PC-9 (cell line): ENCODE data around the gene DIAPH2. TPM values are rescaled to one million over a fixed set of nuclear protein-coding genes. Genes with fewer than 3 reads are reported as not detected.

ENCODE experiments used
- BruUV-seq: library from RNA; stranded (reverse); fragments of 400-500 nt; replicated peaks from 2 replicates; lab custom pipeline; 2021; lab: Mats Ljungman, UMichigan
- CTCF ChIA-PET: fragments of 300-600 bp; sonication (Branson Sonifier 250); formaldehyde crosslinking; loops from one replicate; lab custom pipeline; 2022; ENCODE audit warnings: antibody characterized with exemption; lab: Charles Lee
- POLR2A ChIA-PET: fragments of 300-600 bp; sonication (Branson Sonifier 250); formaldehyde crosslinking; loops from one replicate; lab custom pipeline; 2022; ENCODE audit warnings: antibody characterized with exemption; ENCODE audit not compliant: unreplicated experiment; lab: Charles Lee
- DNase-seq, 2 experiments: peaks; one replicate each; pipeline versions ENCODE4 v3.0.0 to v3.0.0-alpha.2; 2015 to 2022; ENCODE audit warnings: mixed read lengths in 1 of 2
- H2AFZ ChIP-seq: fragments of 200-600 bp; sonication (generic); 2 replicates; pipeline ENCODE4 v1.8.1; 2017; ENCODE audit warnings: antibody characterized with exemption
- H3F3A ChIP-seq: fragments of 200-600 bp; sonication (generic); 2 replicates; pipeline ENCODE4 v1.8.1; 2017; ENCODE audit warnings: antibody characterized with exemption, mild to moderate bottlenecking, low read depth; ENCODE audit not compliant: insufficient read depth
- H3K27ac ChIP-seq: fragments of 200-600 bp; sonication (generic); 2 replicates; pipeline ENCODE4 v1.6.1; 2016; ENCODE audit warnings: mixed run types
- H3K27me3 ChIP-seq: fragments of 200-600 bp; sonication (generic); 2 replicates; pipeline ENCODE4 v1.6.1; 2016; ENCODE audit warnings: low read depth, mixed run types; ENCODE audit not compliant: insufficient read depth
- H3K36me3 ChIP-seq: fragments of 200-600 bp; sonication (generic); 2 replicates; pipeline ENCODE4 v1.6.1; 2016; ENCODE audit warnings: low read depth, mixed run types
- H3K4me1 ChIP-seq: fragments of 200-600 bp; sonication (generic); replicated peaks from 2 replicates; pipeline ENCODE4 v1.6.1; 2016; ENCODE audit warnings: mixed run types; ENCODE audit not compliant: insufficient read depth
- H3K4me2 ChIP-seq: fragments of 200-600 bp; sonication (generic); 2 replicates; pipeline ENCODE4 v1.6.1; 2017; ENCODE audit warnings: mixed run types
- H3K4me3 ChIP-seq: fragments of 200-600 bp; sonication (generic); 2 replicates; pipeline ENCODE4 v1.6.1; 2016; ENCODE audit warnings: mixed run types
- H3K79me2 ChIP-seq: fragments of 200-600 bp; sonication (generic); 2 replicates; pipeline ENCODE4 v1.6.1; 2017; ENCODE audit warnings: low read depth, mixed run types
- H3K9me2 ChIP-seq: fragments of 200-600 bp; sonication (generic); 2 replicates; pipeline ENCODE4 v1.8.1; 2017; ENCODE audit warnings: mild to moderate bottlenecking; ENCODE audit not compliant: insufficient read depth
- H3K9me3 ChIP-seq: fragments of 200-600 bp; sonication (generic); 2 replicates; pipeline ENCODE4 v1.8.1; 2016; ENCODE audit warnings: low read depth; ENCODE audit not compliant: insufficient read depth
- H4K20me1 ChIP-seq: fragments of 200-600 bp; sonication (generic); 2 replicates; pipeline ENCODE4 v1.8.1; 2017; ENCODE audit not compliant: insufficient read depth
- CTCF ChIP-seq: fragments of 200-600 bp; sonication (generic); conservative IDR thresholded peaks from 2 replicates; pipeline ENCODE4 v1.6.1; 2017; ENCODE audit warnings: mixed run types, antibody characterized with exemption, mild to moderate bottlenecking, moderate library complexity
- EZH2 ChIP-seq: fragments of 200-600 bp; sonication (generic); IDR thresholded peaks from 2 replicates; pipeline ENCODE4 v1.8.0; 2017; ENCODE audit warnings: antibody characterized with exemption, low read depth
- intact Hi-C: fragments of 100-400 bp; cut with micrococcal nuclease; formaldehyde crosslinking; loops from one replicate; pipeline ENCODE4 v1.10.0; 2022; ENCODE audit not compliant: unreplicated experiment
- total RNA-seq: library from RNA; stranded (reverse); gene quantifications from 2 replicates; pipeline ENCODE4 v1.2.3, GENCODE V29; 2021

The DIAPH2 gene
- total RNA-seq, 1 experiment from 2014 or later, result 12.0 TPM

- BruUV-seq, result no TSS peak
- Histone ChIP-seq H3F3A (no peaks in the 10 kb centered on the region), H3K4me3 (no peak overlapping the region), H3K27ac (no peak overlapping the region), H3K4me2 (no peak overlapping the region), H4K20me1 (no peaks in the 10 kb centered on the region), H3K79me2 (0 out of 2 replicates have a peak, but pooled peaks cover 4% of the 10 kb centered on the region), H3K36me3 (no peaks in the 10 kb centered on the region), H3K9me3 (peaks cover 5% of the 10 kb centered on the region; the same call in 1 of the 2 replicates), H3K4me1 (no peaks in the 10 kb centered on the region), H3K27me3 (no peaks in the 10 kb centered on the region), H3K9me2 (no peaks in the 10 kb centered on the region), H2AFZ (no peak overlapping the region)
- ChIA-PET POLR2A (no interaction called here), CTCF (no interaction called here)
- intact Hi-C loops, result no loop called here
- DNase-seq, result no peak
- TF ChIP-seq CTCF (no peak), EZH2 (no peak)
Measured at GRCh38 chrX:96715481-96715880, 30.8 kb downstream of the DIAPH2 start.

GRCh38 chrX:96719161-96719875, 34.7 kb downstream of the DIAPH2 start:
- CTCF ChIA-PET, result no interaction called here
- Histone ChIP-seq H3K9me2 (no peaks in the 10 kb centered on the region), H3K9me3 (peaks cover 5% of the 10 kb centered on the region; the same call in 1 of the 2 replicates), H3K79me2 (0 out of 2 replicates have a peak, but pooled peaks cover 15% of the 10 kb centered on the region), H3K27me3 (no peaks in the 10 kb centered on the region), H3K27ac (no peak overlapping the region), H3F3A (no peaks in the 10 kb centered on the region), H3K4me2 (no peak overlapping the region), H3K36me3 (no peaks in the 10 kb centered on the region), H4K20me1 (peaks cover 3% of the 10 kb centered on the region; the same call in 1 of the 2 replicates), H3K4me3 (no peak overlapping the region), H2AFZ (no peak overlapping the region), H3K4me1 (peaks cover 10% of the 10 kb centered on the region)
- no TSS peak for BruUV-seq
- no peak for TF ChIP-seq CTCF
- no peak for TF ChIP-seq EZH2
- intact Hi-C loops, result no loop called here
- no peak for DNase-seq
- POLR2A ChIA-PET, result no interaction called here

GRCh38 chrX:96721354-96721753, 36.7 kb downstream of the DIAPH2 start:
- Histone ChIP-seq H4K20me1 (peaks cover 3% of the 10 kb centered on the region; the same call in 1 of the 2 replicates), H3K27me3 (no peaks in the 10 kb centered on the region), H3K4me2 (no peak overlapping the region), H3K4me1 (peaks cover 10% of the 10 kb centered on the region), H2AFZ (no peak overlapping the region), H3K27ac (no peak overlapping the region), H3F3A (no peaks in the 10 kb centered on the region), H3K9me3 (peaks cover 5% of the 10 kb centered on the region; the same call in 1 of the 2 replicates), H3K4me3 (no peak overlapping the region), H3K79me2 (0 out of 2 replicates have a peak, but pooled peaks cover 15% of the 10 kb centered on the region), H3K36me3 (no peaks in the 10 kb centered on the region), H3K9me2 (no peaks in the 10 kb centered on the region)
- CTCF ChIA-PET, result no interaction called here
- no peak for DNase-seq
- POLR2A ChIA-PET, result no interaction called here
- TF ChIP-seq EZH2 (no peak), CTCF (no peak)
- no TSS peak for BruUV-seq
- intact Hi-C loops, result no loop called here
